Liver (tissue), 3 donors: ENCODE results near the gene DHX35.

Experiments used
- EGR1 ChIP-seq, 2 donors: IDR thresholded peaks; 2 replicates each; pipeline ENCODE4 v1.6.1; 2016 to 2018; ENCODE audit warnings: antibody characterized with exemption in 2 of 2, low read depth in 2 of 2
- GABPA ChIP-seq, 2 donors: IDR thresholded peaks in 1 of 2; conservative IDR thresholded peaks in 1 of 2; 2 replicates each; pipeline ENCODE4 v1.6.1; 2016; ENCODE audit warnings: antibody characterized with exemption in 2 of 2, mild to moderate bottlenecking in 1 of 2, moderate library complexity in 1 of 2
- JUND ChIP-seq, 2 donors: IDR thresholded peaks; 2 replicates each; pipeline ENCODE4 v1.6.1; 2016; ENCODE audit warnings: antibody characterized with exemption in 2 of 2
- RXRA ChIP-seq, 2 donors: IDR thresholded peaks; 2 replicates each; pipeline ENCODE4 v1.6.1; 2017 to 2018; ENCODE audit warnings: antibody characterized with exemption in 2 of 2, mild to moderate bottlenecking in 1 of 2
- SP1 ChIP-seq: IDR thresholded peaks from 2 replicates; pipeline ENCODE4 v1.6.1; 2018; ENCODE audit warnings: antibody characterized with exemption, mild to moderate bottlenecking
- TAF1 ChIP-seq: conservative IDR thresholded peaks from 2 replicates; pipeline ENCODE4 v1.6.1; 2016; ENCODE audit warnings: antibody characterized with exemption, mild to moderate bottlenecking
- YY1 ChIP-seq: IDR thresholded peaks from 2 replicates; pipeline ENCODE4 v1.6.1; 2016; ENCODE audit warnings: antibody characterized with exemption, mild to moderate bottlenecking
- TF ChIP-seq, protein P1 (sequence below): IDR thresholded peaks from 2 replicates; pipeline ENCODE4 v1.6.1; 2016; ENCODE audit warnings: antibody characterized with exemption, mild to moderate bottlenecking
- TF ChIP-seq, protein P2 (sequence below): fragments of 150-350 bp; IDR thresholded peaks from 2 replicates; pipeline ENCODE4 v1.5.1; 2017; ENCODE audit warnings: improper control_type of control experiment, low read depth, low read length; ENCODE audit not compliant: missing input control
- TF ChIP-seq, protein P3 (sequence below): IDR thresholded peaks from 2 replicates; pipeline ENCODE4 v1.6.1; 2016; ENCODE audit warnings: antibody characterized with exemption
- TF ChIP-seq, protein P4 (sequence below): IDR thresholded peaks from 2 replicates; pipeline ENCODE4 v1.6.1; 2016; ENCODE audit warnings: antibody characterized with exemption
- TF ChIP-seq, protein P5 (sequence below): IDR thresholded peaks from 2 replicates; pipeline ENCODE4 v1.6.1; 2016; ENCODE audit warnings: antibody characterized with exemption
- donor health status: healthy.
- donor health status: healthy.

DNA sequence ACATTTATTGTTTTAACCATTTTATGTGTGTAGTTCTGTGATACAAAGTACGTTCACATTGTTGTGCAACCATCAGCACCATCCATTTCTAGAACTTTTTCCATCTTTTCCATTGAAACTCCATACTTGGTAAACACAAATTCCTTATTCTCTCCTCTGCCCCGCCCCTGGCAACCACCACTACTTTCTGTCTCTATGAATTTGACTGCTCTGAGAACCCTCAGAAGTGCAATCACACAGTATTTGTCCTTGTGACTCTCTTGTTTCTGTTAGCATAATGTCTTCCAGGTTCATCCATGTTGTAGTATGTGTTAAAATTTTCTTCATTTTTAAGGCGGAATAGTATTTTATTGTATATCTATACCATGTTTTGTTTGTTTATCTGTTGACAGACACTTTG is 56.9 kb downstream of the DHX35 start:
- TF ChIP-seq TAF1 (no peak), YY1 (no peak), JUND (IDR thresholded peaks at IDR 0.05) (no peak), EGR1 (IDR thresholded peaks at IDR 0.05; ENCODE audit: low read depth in 2 of 2) (no peak), GABPA (IDR thresholded peaks at IDR 0.05 in 1 of 2, conservative IDR thresholded peaks at IDR 0.05 in 1 of 2) (no peak), SP1 (no peak), RXRA (IDR thresholded peaks at IDR 0.05) (no peak)
- TF ChIP-seq, protein P1, sequence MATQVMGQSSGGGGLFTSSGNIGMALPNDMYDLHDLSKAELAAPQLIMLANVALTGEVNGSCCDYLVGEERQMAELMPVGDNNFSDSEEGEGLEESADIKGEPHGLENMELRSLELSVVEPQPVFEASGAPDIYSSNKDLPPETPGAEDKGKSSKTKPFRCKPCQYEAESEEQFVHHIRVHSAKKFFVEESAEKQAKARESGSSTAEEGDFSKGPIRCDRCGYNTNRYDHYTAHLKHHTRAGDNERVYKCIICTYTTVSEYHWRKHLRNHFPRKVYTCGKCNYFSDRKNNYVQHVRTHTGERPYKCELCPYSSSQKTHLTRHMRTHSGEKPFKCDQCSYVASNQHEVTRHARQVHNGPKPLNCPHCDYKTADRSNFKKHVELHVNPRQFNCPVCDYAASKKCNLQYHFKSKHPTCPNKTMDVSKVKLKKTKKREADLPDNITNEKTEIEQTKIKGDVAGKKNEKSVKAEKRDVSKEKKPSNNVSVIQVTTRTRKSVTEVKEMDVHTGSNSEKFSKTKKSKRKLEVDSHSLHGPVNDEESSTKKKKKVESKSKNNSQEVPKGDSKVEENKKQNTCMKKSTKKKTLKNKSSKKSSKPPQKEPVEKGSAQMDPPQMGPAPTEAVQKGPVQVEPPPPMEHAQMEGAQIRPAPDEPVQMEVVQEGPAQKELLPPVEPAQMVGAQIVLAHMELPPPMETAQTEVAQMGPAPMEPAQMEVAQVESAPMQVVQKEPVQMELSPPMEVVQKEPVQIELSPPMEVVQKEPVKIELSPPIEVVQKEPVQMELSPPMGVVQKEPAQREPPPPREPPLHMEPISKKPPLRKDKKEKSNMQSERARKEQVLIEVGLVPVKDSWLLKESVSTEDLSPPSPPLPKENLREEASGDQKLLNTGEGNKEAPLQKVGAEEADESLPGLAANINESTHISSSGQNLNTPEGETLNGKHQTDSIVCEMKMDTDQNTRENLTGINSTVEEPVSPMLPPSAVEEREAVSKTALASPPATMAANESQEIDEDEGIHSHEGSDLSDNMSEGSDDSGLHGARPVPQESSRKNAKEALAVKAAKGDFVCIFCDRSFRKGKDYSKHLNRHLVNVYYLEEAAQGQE: no peak
- TF ChIP-seq, protein P2, sequence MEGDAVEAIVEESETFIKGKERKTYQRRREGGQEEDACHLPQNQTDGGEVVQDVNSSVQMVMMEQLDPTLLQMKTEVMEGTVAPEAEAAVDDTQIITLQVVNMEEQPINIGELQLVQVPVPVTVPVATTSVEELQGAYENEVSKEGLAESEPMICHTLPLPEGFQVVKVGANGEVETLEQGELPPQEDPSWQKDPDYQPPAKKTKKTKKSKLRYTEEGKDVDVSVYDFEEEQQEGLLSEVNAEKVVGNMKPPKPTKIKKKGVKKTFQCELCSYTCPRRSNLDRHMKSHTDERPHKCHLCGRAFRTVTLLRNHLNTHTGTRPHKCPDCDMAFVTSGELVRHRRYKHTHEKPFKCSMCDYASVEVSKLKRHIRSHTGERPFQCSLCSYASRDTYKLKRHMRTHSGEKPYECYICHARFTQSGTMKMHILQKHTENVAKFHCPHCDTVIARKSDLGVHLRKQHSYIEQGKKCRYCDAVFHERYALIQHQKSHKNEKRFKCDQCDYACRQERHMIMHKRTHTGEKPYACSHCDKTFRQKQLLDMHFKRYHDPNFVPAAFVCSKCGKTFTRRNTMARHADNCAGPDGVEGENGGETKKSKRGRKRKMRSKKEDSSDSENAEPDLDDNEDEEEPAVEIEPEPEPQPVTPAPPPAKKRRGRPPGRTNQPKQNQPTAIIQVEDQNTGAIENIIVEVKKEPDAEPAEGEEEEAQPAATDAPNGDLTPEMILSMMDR: no peak
- TF ChIP-seq, protein P3, sequence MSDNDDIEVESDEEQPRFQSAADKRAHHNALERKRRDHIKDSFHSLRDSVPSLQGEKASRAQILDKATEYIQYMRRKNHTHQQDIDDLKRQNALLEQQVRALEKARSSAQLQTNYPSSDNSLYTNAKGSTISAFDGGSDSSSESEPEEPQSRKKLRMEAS: no peak
- TF ChIP-seq, protein P4, sequence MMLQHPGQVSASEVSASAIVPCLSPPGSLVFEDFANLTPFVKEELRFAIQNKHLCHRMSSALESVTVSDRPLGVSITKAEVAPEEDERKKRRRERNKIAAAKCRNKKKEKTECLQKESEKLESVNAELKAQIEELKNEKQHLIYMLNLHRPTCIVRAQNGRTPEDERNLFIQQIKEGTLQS: no peak
- TF ChIP-seq, protein P5, sequence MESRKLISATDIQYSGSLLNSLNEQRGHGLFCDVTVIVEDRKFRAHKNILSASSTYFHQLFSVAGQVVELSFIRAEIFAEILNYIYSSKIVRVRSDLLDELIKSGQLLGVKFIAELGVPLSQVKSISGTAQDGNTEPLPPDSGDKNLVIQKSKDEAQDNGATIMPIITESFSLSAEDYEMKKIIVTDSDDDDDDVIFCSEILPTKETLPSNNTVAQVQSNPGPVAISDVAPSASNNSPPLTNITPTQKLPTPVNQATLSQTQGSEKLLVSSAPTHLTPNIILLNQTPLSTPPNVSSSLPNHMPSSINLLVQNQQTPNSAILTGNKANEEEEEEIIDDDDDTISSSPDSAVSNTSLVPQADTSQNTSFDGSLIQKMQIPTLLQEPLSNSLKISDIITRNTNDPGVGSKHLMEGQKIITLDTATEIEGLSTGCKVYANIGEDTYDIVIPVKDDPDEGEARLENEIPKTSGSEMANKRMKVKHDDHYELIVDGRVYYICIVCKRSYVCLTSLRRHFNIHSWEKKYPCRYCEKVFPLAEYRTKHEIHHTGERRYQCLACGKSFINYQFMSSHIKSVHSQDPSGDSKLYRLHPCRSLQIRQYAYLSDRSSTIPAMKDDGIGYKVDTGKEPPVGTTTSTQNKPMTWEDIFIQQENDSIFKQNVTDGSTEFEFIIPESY: no peak
